H1 (cell line): ENCODE measurements around the gene RAB3C. TPM values are rescaled to one million over a fixed set of nuclear protein-coding genes. Genes with fewer than 3 reads are reported as not detected.

ENCODE experiments used
- CTCF ChIA-PET: fragments of 300-600 bp; sonication (Branson Sonifier 250); formaldehyde crosslinking; loops from one replicate; lab custom pipeline; 2021; ENCODE audit not compliant: partially characterized antibody; lab: Charles Lee
- POLR2A ChIA-PET: fragments of 300-600 bp; sonication (Branson Sonifier 250); formaldehyde crosslinking; loops from one replicate; lab custom pipeline; 2021; ENCODE audit warnings: inconsistent platforms; ENCODE audit not compliant: partially characterized antibody; lab: Charles Lee
- DNase-seq, 2 experiments: peaks; one replicate each; pipeline versions ENCODE4 v3.0.0 to v3.0.0-alpha.2; 2010 to 2022; ENCODE audit warnings: low spot score in 2 of 2, low read depth in 1 of 2, mixed read lengths in 1 of 2
- FAIRE-seq: peaks from 2 replicates; lab custom pipeline; 2011; peaks lifted over from hg19 to GRCh38; lab: Jason Lieb, UNC
- H2AFZ ChIP-seq: 2 replicates; pipeline ENCODE4 v1.8.1; 2012; ENCODE audit warnings: low read length, inconsistent platforms
- H2AK5ac ChIP-seq: 2 replicates; pipeline ENCODE4 v1.6.1; 2013; ENCODE audit warnings: low read depth, low read length
- H2BK120ac ChIP-seq: replicated peaks from 2 replicates; pipeline ENCODE3; 2013; ENCODE audit warnings: low read depth, low read length, inconsistent platforms
- H2BK12ac ChIP-seq: 2 replicates; pipeline ENCODE4 v1.6.1; 2013; ENCODE audit warnings: low read depth, low read length
- H2BK15ac ChIP-seq: 2 replicates; pipeline ENCODE4 v1.6.1; 2013; ENCODE audit warnings: low read length
- H2BK20ac ChIP-seq: 2 replicates; pipeline ENCODE4 v1.6.1; 2013; ENCODE audit warnings: low read length
- H2BK5ac ChIP-seq: 2 replicates; pipeline ENCODE4 v1.6.1; 2013; ENCODE audit warnings: low read depth, low read length
- H3K14ac ChIP-seq: 2 replicates; pipeline ENCODE4 v1.6.1; 2013; ENCODE audit warnings: inconsistent platforms; ENCODE audit not compliant: insufficient read length
- H3K18ac ChIP-seq: 2 replicates; pipeline ENCODE4 v1.6.1; 2013; ENCODE audit warnings: low read length; ENCODE audit errors: extremely low read depth
- H3K23ac ChIP-seq: 2 replicates; pipeline ENCODE4 v1.6.1; 2013; ENCODE audit warnings: inconsistent platforms; ENCODE audit not compliant: insufficient read length
- H3K23me2 ChIP-seq: 2 replicates; pipeline ENCODE4 v1.6.1; 2013; ENCODE audit warnings: low read depth, low read length
- H3K27ac ChIP-seq: 2 replicates; pipeline ENCODE4 v1.6.1; 2011; ENCODE audit warnings: low read depth, low read length, inconsistent platforms
- H3K27me3 ChIP-seq, 4 experiments: replicated peaks in 1 of 4; 1 replicate in 1 of 4; 2 replicates in 3 of 4; pipeline versions ENCODE4 v1.6.1 to v1.8.1; 2011 to 2013; ENCODE audit warnings: low read length in 3 of 4, mild to moderate bottlenecking in 3 of 4, inconsistent platforms in 2 of 4, mixed read lengths in 2 of 4, moderate library complexity in 1 of 4; ENCODE audit not compliant: control insufficient read depth in 3 of 4, insufficient read depth in 3 of 4; ENCODE audit errors: extremely low read depth in 1 of 4
- H3K36me3 ChIP-seq, 4 experiments: 2 replicates each; pipeline versions ENCODE4 v1.6.1 to v1.8.1; 2011 to 2013; ENCODE audit warnings: mild to moderate bottlenecking in 4 of 4, low read length in 3 of 4, moderate library complexity in 2 of 4, control low read depth in 1 of 4, inconsistent platforms in 1 of 4; ENCODE audit not compliant: insufficient read depth in 4 of 4, control insufficient read depth in 2 of 4
- H3K4ac ChIP-seq: replicated peaks from 2 replicates; pipeline ENCODE3; 2013; ENCODE audit warnings: low read length, low read depth, mixed read lengths, inconsistent platforms; ENCODE audit not compliant: insufficient read length
- H3K4me1 ChIP-seq, 4 experiments: replicated peaks in 1 of 4; 1 replicate in 1 of 4; 2 replicates in 3 of 4; pipeline versions ENCODE4 v1.6.1 to v1.8.1; 2011 to 2013; ENCODE audit warnings: low read length in 3 of 4, inconsistent platforms in 2 of 4, mixed read lengths in 1 of 4; ENCODE audit not compliant: insufficient read depth in 4 of 4, control insufficient read depth in 3 of 4
- H3K4me2 ChIP-seq, 2 experiments: 2 replicates each; pipeline versions ENCODE4 v1.6.1 to v1.8.1; 2011 to 2013; ENCODE audit warnings: low read depth in 2 of 2, low read length in 2 of 2, control low read depth in 1 of 2, inconsistent platforms in 1 of 2, mild to moderate bottlenecking in 1 of 2; ENCODE audit not compliant: insufficient read depth in 1 of 2
- H3K4me3 ChIP-seq, 4 experiments: fragments of 200-600, 300-600 bp in 1 of 4; sonication (generic), shearing (Covaris generic), sonication (Bioruptor Twin) in 1 of 4; 2 replicates each; pipeline versions ENCODE4 v1.5.1 to v1.8.1; 2011 to 2016; ENCODE audit warnings: low read length in 4 of 4, low read depth in 3 of 4, control low read depth in 2 of 4, inconsistent platforms in 2 of 4, mild to moderate bottlenecking in 2 of 4, mixed read lengths in 1 of 4, moderate library complexity in 1 of 4; ENCODE audit not compliant: insufficient read depth in 2 of 4; ENCODE audit errors: extremely low read depth in 1 of 4
- H3K56ac ChIP-seq: replicated peaks from 2 replicates; pipeline ENCODE3; 2013; ENCODE audit warnings: low read depth, mild to moderate bottlenecking, mixed read lengths, low read length, inconsistent platforms; ENCODE audit not compliant: insufficient read length
- H3K79me1 ChIP-seq: 2 replicates; pipeline ENCODE4 v1.6.1; 2013; ENCODE audit warnings: low read depth, low read length, control low read depth
- H3K79me2 ChIP-seq, 2 experiments: 2 replicates each; pipeline versions ENCODE4 v1.6.1 to v1.8.1; 2012 to 2013; ENCODE audit warnings: low read length in 2 of 2, mild to moderate bottlenecking in 2 of 2, inconsistent platforms in 1 of 2; ENCODE audit not compliant: insufficient read depth in 2 of 2, control insufficient read depth in 1 of 2
- H3K9ac ChIP-seq, 4 experiments: replicated peaks in 1 of 4; 1 replicate in 1 of 4; 2 replicates in 3 of 4; pipeline versions ENCODE4 v1.6.1 to v1.8.1; 2011 to 2013; ENCODE audit warnings: low read depth in 3 of 4, low read length in 3 of 4, control low read depth in 2 of 4, mild to moderate bottlenecking in 2 of 4, moderate library complexity in 2 of 4, inconsistent platforms in 1 of 4; ENCODE audit errors: extremely low read depth in 1 of 4
- H3K9me3 ChIP-seq, 2 experiments: 2 replicates each; pipeline versions ENCODE4 v1.6.1 to v1.8.1; 2012 to 2013; ENCODE audit warnings: mild to moderate bottlenecking in 2 of 2, moderate library complexity in 2 of 2, control low read depth in 1 of 2, inconsistent platforms in 1 of 2, low read depth in 1 of 2, low read length in 1 of 2, mixed read lengths in 1 of 2; ENCODE audit not compliant: insufficient read depth in 2 of 2
- H4K20me1 ChIP-seq, 2 experiments: replicated peaks in 1 of 2; 2 replicates each; pipeline versions ENCODE3 to v1.8.1; 2011 to 2013; ENCODE audit warnings: inconsistent platforms in 2 of 2, low read length in 2 of 2, mild to moderate bottlenecking in 1 of 2; ENCODE audit not compliant: insufficient read depth in 2 of 2, control insufficient read depth in 1 of 2
- H4K5ac ChIP-seq: 2 replicates; pipeline ENCODE4 v1.6.1; 2013; ENCODE audit warnings: low read length, low read depth, mixed read lengths, inconsistent platforms; ENCODE audit not compliant: insufficient read length
- H4K8ac ChIP-seq: 2 replicates; pipeline ENCODE4 v1.8.0; 2013; ENCODE audit warnings: mild to moderate bottlenecking, moderate library complexity, low read length, inconsistent platforms; ENCODE audit not compliant: insufficient read depth; ENCODE audit errors: extremely low read depth
- H4K91ac ChIP-seq: replicated peaks from 2 replicates; pipeline ENCODE3; 2013; ENCODE audit warnings: low read length, mixed read lengths, inconsistent platforms; ENCODE audit not compliant: insufficient read length
- BCL11A ChIP-seq, 2 experiments: IDR thresholded peaks; one replicate each; pipeline ENCODE4 v1.6.1; 2011; ENCODE audit warnings: low read depth in 2 of 2, low read length in 2 of 2, mild to moderate bottlenecking in 2 of 2
- CTBP2 ChIP-seq: IDR thresholded peaks from 2 replicates; pipeline ENCODE4 v1.7.0; 2011; ENCODE audit warnings: borderline replicate concordance, mild to moderate bottlenecking, moderate library complexity, mixed read lengths, low read length; ENCODE audit not compliant: insufficient read depth, insufficient read length
- POU5F1 ChIP-seq: IDR thresholded peaks from 2 replicates; pipeline ENCODE4 v1.6.1; 2011; ENCODE audit warnings: low read depth, mild to moderate bottlenecking, low read length, moderate library complexity
- RNF2 ChIP-seq: fragments of 200-900, 300-1000 bp; sonication (generic); IDR thresholded peaks from 2 replicates; pipeline ENCODE4 v1.7.1; 2016; ENCODE audit warnings: borderline replicate concordance, low read depth, mild to moderate bottlenecking, antibody characterized with exemption, low read length; ENCODE audit not compliant: poor library complexity, severe bottlenecking; ENCODE audit errors: missing control alignments
- RXRA ChIP-seq: IDR thresholded peaks from 2 replicates; pipeline ENCODE4 v1.6.1; 2011; ENCODE audit warnings: low read depth, mild to moderate bottlenecking, low read length, moderate library complexity; ENCODE audit not compliant: insufficient read depth
- SIN3A ChIP-seq, 2 experiments: IDR thresholded peaks in 1 of 2; conservative IDR thresholded peaks in 1 of 2; 2 replicates each; pipeline ENCODE4 v1.6.1; 2011 to 2012; ENCODE audit warnings: low read length in 2 of 2, improper control_type of control experiment in 1 of 2, low read depth in 1 of 2, mild to moderate bottlenecking in 1 of 2
- SUZ12 ChIP-seq: fragments of 200-600 bp; sonication (generic); IDR thresholded peaks from 2 replicates; pipeline ENCODE4 v1.6.1; 2012; ENCODE audit warnings: mild to moderate bottlenecking, inconsistent platforms, low read length, moderate library complexity, mixed read lengths
- TBP ChIP-seq: IDR thresholded peaks from 2 replicates; pipeline ENCODE4 v1.6.1; 2011; ENCODE audit warnings: low read depth, low read length, improper control_type of control experiment
- WGBS, 2 experiments: shearing (Covaris generic) in 1 of 2; methylation state at CpG; one replicate each; pipeline versions ENCODE4 v1.1.6 to v1.1.7; 2013 to 2015; ENCODE audit warnings: low lambda C conversion rate in 2 of 2, mixed read lengths in 2 of 2, inconsistent platforms in 1 of 2, low coverage in 1 of 2, missing lambda C conversion rate in 1 of 2; ENCODE audit not compliant: insufficient replicate concordance in 2 of 2, insufficient coverage in 1 of 2, insufficient read length in 1 of 2; ENCODE audit errors: extremely low coverage in 1 of 2, missing lambda C conversion rate in 1 of 2; 5-methylcytosine and 5-hydroxymethylcytosine counted together
- polyA plus RNA-seq, 7 experiments: library from polyadenylated mRNA; depleted of rRNA in 3 of 7; stranded (reverse) in 5 of 7; unstranded in 2 of 7; fragments of >200 nt in 5 of 7; fragments of 200-250 nt in 2 of 7; gene quantifications; 1 replicate in 5 of 7; 2 replicates in 1 of 7; 4 replicates in 1 of 7; pipeline versions ENCODE4 v1.2.1 to v1.2.3, GENCODE V29; 2011 to 2013; ENCODE audit warnings: missing spikeins in 2 of 7, mixed read lengths in 2 of 7
- total RNA-seq: library from RNA; stranded (reverse); fragmentation: NEBNext Ultra II Directional; extraction: Animal tissue kit (Norgen Biotek cat#: 25700); gene quantifications from 2 replicates; pipeline ENCODE4 v1.2.1, GENCODE V29; 2021

Gene RAB3C
- total and polyA plus RNA-seq, 2 of the 8 experiments (the other 6 are each of a cell fraction or from before 2014, with no cell fraction given), result 14.7 to 18.3 TPM

DNA sequence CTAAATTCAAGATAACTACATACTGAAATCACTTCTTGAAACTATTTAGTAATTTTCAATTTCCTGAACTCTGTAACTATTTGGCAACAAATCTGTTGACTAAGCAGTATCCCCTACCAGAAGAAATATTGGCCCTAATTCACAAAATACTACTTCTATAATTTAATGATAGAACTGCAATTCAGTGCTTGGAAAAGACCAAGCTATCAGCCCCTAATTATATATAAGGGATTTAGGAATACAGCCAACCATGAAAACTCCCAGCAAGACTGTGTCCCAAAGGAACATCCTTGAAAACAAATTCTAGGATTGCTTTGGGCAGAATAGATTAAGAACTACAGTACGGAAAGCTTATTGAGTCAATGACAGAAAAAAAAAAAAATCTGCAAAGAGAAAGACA is 169.2 kb downstream of the RAB3C start:
- 80% methylated on average over 1 of the region's 1 CpG; no CpG with 5 or more reads in 1 of the 2 experiments for WGBS, 2 experiments
- Histone ChIP-seq H4K20me1 (no peaks in the 10 kb centered on the region), H2AK5ac (no peak overlapping the region), H3K27me3 (no peaks in the 10 kb centered on the region), H3K9ac (no peak overlapping the region), H2BK12ac (no peak overlapping the region), H3K4me2 (no peak overlapping the region), H2BK15ac (no peak overlapping the region), H3K18ac (no peak overlapping the region), H3K23me2 (no peaks in the 10 kb centered on the region; the same call in 1 of the 2 replicates), H3K79me1 (no peaks in the 10 kb centered on the region), H3K56ac (no peak overlapping the region), H3K9me3 (no peaks in the 10 kb centered on the region), H2BK5ac (no peak overlapping the region), H2BK20ac (no peak overlapping the region), H3K4ac (no peak overlapping the region), H4K91ac (no peak overlapping the region), H3K23ac (no peak overlapping the region), H3K4me1 (peaks cover 0 to 3% (median under 1%) of the 10 kb centered on the region in 4 experiments; a peak in 1 of 7 replicates), H4K5ac (no peak overlapping the region), H3K14ac (no peak overlapping the region), H3K4me3 (no peak overlapping the region), H3K36me3 (no peaks in the 10 kb centered on the region), H3K79me2 (no peaks in the 10 kb centered on the region), H2BK120ac (no peak overlapping the region), H2AFZ (no peak overlapping the region), H3K27ac (no peak overlapping the region), H4K8ac (no peak overlapping the region)
- FAIRE-seq (no peak), DNase-seq (no peak)
- POLR2A ChIA-PET, result no interaction called here
- CTCF ChIA-PET, result interaction anchor here (0.6 to 0.8 kb wide), 2 partner anchors 9 to 253 kb away, joined by 3 read pairs; no protein-coding TSS in a partner anchor
- TF ChIP-seq POU5F1, result no peak
- TF ChIP-seq TBP, result no peak
- TF ChIP-seq RNF2, result no peak
- TF ChIP-seq BCL11A (IDR thresholded peaks at IDR 0.05; ENCODE audit: low read depth in 2 of 2, low read length in 2 of 2), result no peak
- TF ChIP-seq SIN3A (conservative IDR thresholded peaks at IDR 0.05 in 1 of 2, IDR thresholded peaks at IDR 0.05 in 1 of 2; ENCODE audit: low read depth in 1 of 2, low read length in 2 of 2), result no peak
- no peak for TF ChIP-seq SUZ12
- TF ChIP-seq RXRA, result no peak
- TF ChIP-seq CTBP2, result no peak
